Measurements from ENCODE around the gene SLCO1A2.
A peak's percentile ranks its signal among the peaks of the same experiment; 100 is the strongest.

Gene SLCO1A2

GRCh38 chr12:21252070-21252469, 82.6 kb downstream of the SLCO1A2 start:
- no peaks in the 10 kb centered on the region for H3K36me3 ChIP-seq
- no peaks in the 10 kb centered on the region for H3K27me3 ChIP-seq
- no peaks in the 10 kb centered on the region; the same call in 1 of the 2 replicates for H3K9me3 ChIP-seq
- no peak overlapping the region for H3K4me3 ChIP-seq (ENCODE audit: low read depth, low read length)
- no peaks in the 10 kb centered on the region for H3K4me1 ChIP-seq
- no peak for TF ChIP-seq CTCF (IDR thresholded peaks at IDR 0.05; ENCODE audit: low read depth, low read length)
- no peak for DNase-seq

GRCh38 chr12:21248679-21249078, 86.0 kb downstream of the SLCO1A2 start:
- no peaks in the 10 kb centered on the region for H3K36me3 ChIP-seq
- H3K9me3 ChIP-seq, result no peaks in the 10 kb centered on the region
- H3K4me1 ChIP-seq, result no peaks in the 10 kb centered on the region
- H3K27me3 ChIP-seq, result no peaks in the 10 kb centered on the region
- no peak for DNase-seq
- no peak overlapping the region for H3K4me3 ChIP-seq (ENCODE audit: low read depth, low read length)
- peak; percentile 11 for TF ChIP-seq CTCF (IDR thresholded peaks at IDR 0.05; ENCODE audit: low read depth, low read length)

DNA sequence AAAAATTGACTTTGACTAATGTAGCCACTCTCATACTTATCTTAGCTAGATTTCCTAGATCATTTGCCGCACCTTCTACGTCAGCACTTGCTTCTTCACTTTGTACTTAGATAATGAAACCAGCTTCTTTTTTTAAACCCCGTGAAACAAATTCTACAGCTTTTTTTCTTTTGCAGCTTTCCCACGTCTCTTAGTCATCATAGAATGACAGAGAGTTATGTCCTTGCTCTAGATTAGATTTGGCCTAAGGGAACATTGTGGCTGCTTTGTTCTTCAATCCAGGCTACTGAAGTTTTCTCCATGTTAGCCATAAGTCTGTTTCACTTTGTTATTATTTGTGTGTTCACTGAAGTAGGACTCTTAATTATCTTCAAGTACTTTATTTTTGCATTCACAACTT, 94.9 kb downstream of the SLCO1A2 start:
- H3K27me3 ChIP-seq, result no peaks in the 10 kb centered on the region
- DNase-seq, result no peak
- H3K4me1 ChIP-seq, result no peaks in the 10 kb centered on the region
- H3K9me3 ChIP-seq, result no peaks in the 10 kb centered on the region
- H3K36me3 ChIP-seq, result no peaks in the 10 kb centered on the region
- no peak overlapping the region for H3K4me3 ChIP-seq (ENCODE audit: low read depth, low read length)
- TF ChIP-seq CTCF (IDR thresholded peaks at IDR 0.05; ENCODE audit: low read depth, low read length), result no peak

DNA sequence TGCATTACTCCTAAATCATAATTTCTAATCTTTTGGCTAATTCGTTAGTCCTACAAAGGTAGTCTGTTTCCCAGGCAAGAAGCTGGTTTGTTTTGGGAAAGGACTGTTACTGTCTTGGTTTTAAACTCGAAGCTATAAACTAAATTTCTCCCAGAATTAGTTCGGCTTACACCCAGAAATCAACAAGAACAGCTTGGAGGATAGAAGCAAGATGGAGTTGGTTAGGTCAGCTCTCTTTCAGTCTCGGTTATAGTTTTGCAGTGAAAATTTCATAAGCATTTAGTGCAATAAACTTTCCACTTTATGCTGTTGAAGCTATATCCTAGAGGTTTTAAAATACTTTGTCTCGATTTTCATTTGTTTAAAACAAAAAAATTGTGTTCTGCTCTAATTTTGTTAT, 100.3 kb downstream of the SLCO1A2 start:
- Histone ChIP-seq H3K9me3 (no peaks in the 10 kb centered on the region), H3K4me3 (ENCODE audit: low read depth, low read length) (no peak overlapping the region), H3K27me3 (no peaks in the 10 kb centered on the region), H3K4me1 (no peaks in the 10 kb centered on the region), H3K36me3 (no peaks in the 10 kb centered on the region)
- TF ChIP-seq CTCF (IDR thresholded peaks at IDR 0.05; ENCODE audit: low read depth, low read length), result no peak
- no peak for DNase-seq

GRCh38 chr12:21223930-21224329, 110.8 kb downstream of the SLCO1A2 start:
- Histone ChIP-seq H3K4me1 (no peaks in the 10 kb centered on the region), H3K27me3 (no peaks in the 10 kb centered on the region), H3K4me3 (ENCODE audit: low read depth, low read length) (no peak overlapping the region), H3K36me3 (no peaks in the 10 kb centered on the region), H3K9me3 (no peaks in the 10 kb centered on the region)
- DNase-seq, result no peak
- no peak for TF ChIP-seq CTCF (IDR thresholded peaks at IDR 0.05; ENCODE audit: low read depth, low read length)

GRCh38 chr12:21221778-21222177, 112.9 kb downstream of the SLCO1A2 start:
- Histone ChIP-seq H3K4me1 (no peaks in the 10 kb centered on the region), H3K36me3 (no peaks in the 10 kb centered on the region), H3K4me3 (ENCODE audit: low read depth, low read length) (no peak overlapping the region), H3K27me3 (no peaks in the 10 kb centered on the region), H3K9me3 (no peaks in the 10 kb centered on the region)
- no peak for TF ChIP-seq CTCF (IDR thresholded peaks at IDR 0.05; ENCODE audit: low read depth, low read length)
- DNase-seq, result no peak

Data from BE2C (cell line).